ENCODE results near the gene AHI1. TPM values are rescaled to one million over a fixed set of nuclear protein-coding genes. Genes with fewer than 3 reads are reported as not detected.
"Not testable (repeated sequence)": the region's sequence is repeated elsewhere in the genome, so short reads cannot be mapped to it uniquely, and the experiment has no call there.

Gene AHI1
- total and polyA plus RNA-seq, 11 donors = 5.7 to 17.1 (median 10.3) TPM

- 49 to 68% (median 51%) methylated on average over 2 of the region's 2 CpGs for WGBS, 4 donors
- no peaks in the 10 kb centered on the region for H3K9me3 ChIP-seq
- no peaks in the 10 kb centered on the region for H3K4me1 ChIP-seq
- DNase-seq (no peak), ATAC-seq (no peak)
- no peak overlapping the region for H3K4me3 ChIP-seq
- peaks cover 0 to under 1% (median 0%) of the 10 kb centered on the region in 9 donors for H3K36me3 ChIP-seq
- intact Hi-C loops (cut with DNase I) = no loop called here
- no peaks in the 10 kb centered on the region for H3K27me3 ChIP-seq
- H3K27ac ChIP-seq = no peak overlapping the region
- no peak for TF ChIP-seq POLR2A (IDR thresholded peaks at IDR 0.05)
- no peak for TF ChIP-seq CTCF (IDR thresholded peaks at IDR 0.05)
These were observed 115.3 kb downstream of the AHI1 start for GRCh38 chr6:135382182-135382628.

GRCh38 chr6:135380793-135381192, 116.7 kb downstream of the AHI1 start:
- no peaks in the 10 kb centered on the region for H3K27me3 ChIP-seq
- DNase-seq (no peak), ATAC-seq (no peak)
- H3K4me1 ChIP-seq = no peaks in the 10 kb centered on the region
- no peak for TF ChIP-seq CTCF (IDR thresholded peaks at IDR 0.05)
- no peak for TF ChIP-seq POLR2A (IDR thresholded peaks at IDR 0.05)
- no peak overlapping the region for H3K27ac ChIP-seq
- H3K36me3 ChIP-seq = no peaks in the 10 kb centered on the region
- intact Hi-C loops (cut with DNase I) = no loop called here
- H3K4me3 ChIP-seq = no peak overlapping the region
- no peaks in the 10 kb centered on the region for H3K9me3 ChIP-seq

GRCh38 chr6:135379647-135380046, 117.9 kb downstream of the AHI1 start:
- H3K9me3 ChIP-seq = no peaks in the 10 kb centered on the region
- H3K36me3 ChIP-seq = no peaks in the 10 kb centered on the region
- H3K4me1 ChIP-seq = no peaks in the 10 kb centered on the region
- intact Hi-C loops (cut with DNase I) = no loop called here
- ATAC-seq (no peak), DNase-seq (no peak)
- H3K27ac ChIP-seq = no peak overlapping the region
- no peaks in the 10 kb centered on the region for H3K27me3 ChIP-seq
- TF ChIP-seq CTCF (IDR thresholded peaks at IDR 0.05) (no peak), POLR2A (IDR thresholded peaks at IDR 0.05) (no peak)
- H3K4me3 ChIP-seq = no peak overlapping the region

GRCh38 chr6:135372758-135373157, 124.8 kb downstream of the AHI1 start:
- intact Hi-C loops (cut with DNase I) = no loop called here
- no peak for ATAC-seq
- Histone ChIP-seq H3K9me3 (no peaks in the 10 kb centered on the region), H3K4me3 (no peak overlapping the region), H3K27ac (no peak overlapping the region), H3K4me1 (no peaks in the 10 kb centered on the region), H3K36me3 (peaks cover 0 to 3% (median 0%) of the 10 kb centered on the region in 9 donors), H3K27me3 (no peaks in the 10 kb centered on the region)
- TF ChIP-seq CTCF (IDR thresholded peaks at IDR 0.05) (no peak), POLR2A (IDR thresholded peaks at IDR 0.05) (no peak)
- no peak for DNase-seq
- 88 to 97% (median 92%) methylated on average over 2 of the region's 2 CpGs for WGBS, 4 donors

- intact Hi-C loops (cut with DNase I); H3K4me3 ChIP-seq; H3K27ac ChIP-seq; H3K27me3 ChIP-seq; H3K4me1 ChIP-seq; ATAC-seq; H3K36me3 ChIP-seq: not testable (repeated sequence)
- peak in 1 of 5 donors; percentile 60 for DNase-seq
- peaks cover 0 to 33% (median 3%) of the 10 kb centered on the region in 12 donors for H3K9me3 ChIP-seq
- WGBS, 4 donors = 91 to 100% (median 95%) methylated on average over 4 to 29 of the region's 39 CpGs
These were observed 133.9 kb downstream of the AHI1 start for GRCh38 chr6:135363622-135364021.

Measured in heart left ventricle (tissue), 16 donors.